ENCODE data around the gene ZNF512B. TPM values are rescaled to one million over a fixed set of nuclear protein-coding genes. Genes with fewer than 3 reads are reported as not detected.
"Not testable (repeated sequence)": the region's sequence is repeated elsewhere in the genome, so short reads cannot be mapped to it uniquely, and the experiment has no call there.

Gene ZNF512B
- total RNA-seq, 1 experiment from 2014 or later = 20.8 TPM

- Histone ChIP-seq H3K4me3 (no peak overlapping the region), H3K36me3 (peaks cover 85% of the 10 kb centered on the region), H3K9me3 (no peaks in the 10 kb centered on the region), H3K27me3 (no peaks in the 10 kb centered on the region)
- no peak for DNase-seq
Observed at GRCh38 chr20:63931735-63932134, 38.0 kb downstream of the ZNF512B start.

DNA sequence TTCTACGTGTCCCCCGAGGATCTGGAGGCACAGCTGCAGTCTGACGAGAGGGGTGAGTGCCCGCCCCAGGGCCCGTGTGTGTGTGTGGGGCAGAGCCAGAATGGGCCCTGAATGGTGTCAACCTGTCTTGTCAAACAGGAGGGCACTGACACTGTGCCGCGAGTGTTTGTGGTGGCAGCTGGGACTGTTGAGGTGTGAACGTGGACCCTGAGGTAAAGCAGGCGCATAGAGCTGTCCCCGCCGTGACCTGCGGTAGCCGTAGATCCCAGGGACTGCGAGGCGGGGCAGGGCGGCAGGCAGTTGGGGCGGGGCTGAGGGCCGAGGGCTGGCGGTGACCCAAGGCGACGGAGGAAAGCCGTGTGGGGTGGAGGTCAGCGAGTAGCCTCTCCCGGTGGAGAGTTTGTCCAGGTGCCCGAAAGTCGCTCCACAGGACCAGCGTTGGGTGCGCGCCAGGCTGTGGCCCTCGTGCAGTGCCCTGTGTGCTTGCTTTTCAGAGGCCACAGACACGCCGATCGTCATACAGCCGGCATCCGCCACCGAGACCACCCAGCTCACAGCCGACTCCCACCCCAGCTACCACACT, 38.7 kb downstream of the ZNF512B start:
- no peak overlapping the region for H3K4me3 ChIP-seq
- no peaks in the 10 kb centered on the region for H3K27me3 ChIP-seq
- DNase-seq = no peak
- H3K9me3 ChIP-seq = no peaks in the 10 kb centered on the region
- peaks cover 86% of the 10 kb centered on the region for H3K36me3 ChIP-seq

GRCh38 chr20:63929473-63929883, 40.3 kb downstream of the ZNF512B start:
- not testable (repeated sequence) for DNase-seq, H3K4me3 ChIP-seq, H3K27me3 ChIP-seq, H3K9me3 ChIP-seq
- H3K36me3 ChIP-seq = peaks cover 71% of the 10 kb centered on the region

DNA sequence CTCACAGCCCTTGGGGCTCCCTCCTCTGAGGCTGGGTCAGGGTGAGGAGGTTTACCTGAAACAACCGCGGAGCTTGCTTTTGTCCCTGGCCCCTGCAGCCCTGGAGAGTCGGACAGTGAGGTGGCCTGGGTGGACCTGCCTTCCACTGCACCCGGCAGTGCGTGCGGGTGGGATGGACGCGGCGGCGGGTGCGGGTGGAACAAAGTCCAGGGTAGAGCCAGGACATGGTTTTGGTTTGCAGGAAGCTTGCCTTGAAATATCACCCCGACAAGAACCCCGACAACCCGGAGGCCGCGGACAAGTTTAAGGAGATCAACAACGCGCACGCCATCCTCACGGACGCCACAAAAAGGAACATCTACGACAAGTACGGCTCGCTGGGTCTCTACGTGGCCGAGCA, 40.7 kb downstream of the ZNF512B start:
- no peaks in the 10 kb centered on the region for H3K9me3 ChIP-seq
- DNase-seq = no peak
- peaks cover 71% of the 10 kb centered on the region for H3K36me3 ChIP-seq
- no peaks in the 10 kb centered on the region for H3K27me3 ChIP-seq
- no peak overlapping the region for H3K4me3 ChIP-seq

- Histone ChIP-seq H3K36me3 (peaks cover 59% of the 10 kb centered on the region), H3K9me3 (no peaks in the 10 kb centered on the region), H3K4me3 (no peak overlapping the region), H3K27me3 (no peaks in the 10 kb centered on the region)
- DNase-seq = no peak
Observed at GRCh38 chr20:63926298-63926697, 43.4 kb downstream of the ZNF512B start.

DNA sequence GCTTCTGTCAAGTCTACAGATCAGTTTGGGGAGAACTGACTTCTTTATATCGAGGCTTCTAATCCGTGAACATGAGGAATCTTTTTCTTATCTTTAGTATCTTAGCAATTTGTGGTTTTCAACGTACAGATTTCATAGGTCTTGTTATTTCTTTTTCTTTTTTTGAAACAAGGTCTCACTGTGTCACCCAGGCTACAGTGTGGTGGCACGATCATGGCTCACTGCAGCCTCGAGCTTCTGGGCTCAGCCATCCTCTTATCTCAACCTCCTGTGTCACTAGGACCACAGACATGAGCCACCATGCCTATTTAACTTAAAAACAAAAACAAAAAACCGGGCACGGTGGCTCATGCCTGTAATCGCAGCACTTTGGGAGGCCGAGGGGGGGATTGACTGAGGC, 45.5 kb downstream of the ZNF512B start:
- H3K36me3 ChIP-seq = peaks cover 55% of the 10 kb centered on the region
- DNase-seq = no peak
- H3K27me3 ChIP-seq = no peaks in the 10 kb centered on the region
- no peak overlapping the region for H3K4me3 ChIP-seq
- no peaks in the 10 kb centered on the region for H3K9me3 ChIP-seq

GRCh38 chr20:63923651-63924050, 46.1 kb downstream of the ZNF512B start:
- no peak for DNase-seq
- Histone ChIP-seq H3K36me3 (peaks cover 53% of the 10 kb centered on the region), H3K9me3 (no peaks in the 10 kb centered on the region), H3K4me3 (no peak overlapping the region), H3K27me3 (no peaks in the 10 kb centered on the region)

DNA sequence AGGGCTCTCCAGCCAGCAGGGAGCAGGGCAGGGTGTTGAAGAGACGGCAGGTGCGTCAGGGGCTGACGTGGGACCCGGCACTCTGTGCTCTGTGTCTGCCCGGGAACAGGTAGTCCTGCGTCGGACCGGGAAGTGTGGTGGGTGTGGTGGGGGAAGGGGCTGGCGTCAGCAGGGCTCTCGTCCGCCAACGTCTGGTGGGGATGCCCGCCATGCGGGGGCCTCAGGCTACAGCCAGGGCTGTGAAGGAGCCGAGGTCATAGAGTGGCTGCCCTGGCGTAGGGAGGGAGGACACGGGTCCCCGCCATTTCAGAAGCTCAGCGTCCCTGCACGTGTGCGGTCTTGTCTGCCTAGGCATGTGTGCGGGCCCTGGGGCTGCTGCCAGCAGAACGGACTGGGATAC, 49.5 kb downstream of the ZNF512B start:
- DNase-seq = no peak
- Histone ChIP-seq H3K36me3 (peaks cover 50% of the 10 kb centered on the region), H3K9me3 (no peaks in the 10 kb centered on the region), H3K27me3 (no peaks in the 10 kb centered on the region), H3K4me3 (no peak overlapping the region)

DNA sequence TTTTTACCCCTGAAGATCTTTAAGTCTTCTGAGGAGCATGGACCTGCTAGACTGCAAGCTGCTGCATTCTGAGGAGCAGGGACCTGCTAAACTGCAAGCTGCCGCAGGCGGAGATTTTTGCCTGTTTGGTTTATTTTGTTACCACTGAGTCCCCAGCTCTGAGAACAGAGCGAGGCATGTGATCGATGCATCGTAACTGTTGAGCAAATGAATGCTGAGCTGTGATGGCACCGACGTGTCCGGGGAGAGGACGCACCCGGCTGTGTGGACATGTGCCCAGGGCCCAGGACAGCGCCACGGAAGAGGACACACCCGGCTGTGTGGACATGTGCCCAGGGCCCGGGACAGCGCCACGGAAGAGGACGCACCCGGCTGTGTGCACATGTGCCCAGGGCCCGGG, 50.6 kb downstream of the ZNF512B start:
- Histone ChIP-seq H3K27me3 (no peaks in the 10 kb centered on the region), H3K4me3 (no peak overlapping the region), H3K36me3 (peaks cover 53% of the 10 kb centered on the region), H3K9me3 (no peaks in the 10 kb centered on the region)
- no peak for DNase-seq

DNA sequence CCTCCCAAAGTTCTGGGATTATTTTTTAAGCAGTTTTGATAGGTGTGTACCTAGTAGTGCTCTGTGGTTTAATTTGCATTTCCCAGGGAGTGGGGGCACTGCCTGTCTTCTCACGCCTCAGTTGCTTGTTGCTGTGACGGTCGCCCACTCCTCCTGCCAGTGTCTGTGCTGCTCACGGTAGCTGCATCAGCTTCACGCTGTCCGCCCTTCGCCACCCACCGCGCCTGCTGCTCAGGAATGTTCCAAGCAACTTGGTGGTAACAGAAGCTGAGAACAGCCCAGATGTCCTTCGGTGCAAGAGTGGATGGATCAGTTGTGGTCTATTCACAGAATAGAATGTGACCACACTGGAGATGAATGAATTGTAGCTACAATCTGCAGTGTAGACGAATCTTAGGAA, 51.9 kb downstream of the ZNF512B start:
- H3K9me3 ChIP-seq = no peaks in the 10 kb centered on the region
- no peaks in the 10 kb centered on the region for H3K27me3 ChIP-seq
- no peak for DNase-seq
- peaks cover 50% of the 10 kb centered on the region for H3K36me3 ChIP-seq
- H3K4me3 ChIP-seq = no peak overlapping the region

- not testable (repeated sequence) for H3K4me3 ChIP-seq, H3K27me3 ChIP-seq, DNase-seq, H3K9me3 ChIP-seq
- H3K36me3 ChIP-seq = peaks cover 38% of the 10 kb centered on the region
Observed at GRCh38 chr20:63916371-63916939, 53.3 kb downstream of the ZNF512B start.

DNA sequence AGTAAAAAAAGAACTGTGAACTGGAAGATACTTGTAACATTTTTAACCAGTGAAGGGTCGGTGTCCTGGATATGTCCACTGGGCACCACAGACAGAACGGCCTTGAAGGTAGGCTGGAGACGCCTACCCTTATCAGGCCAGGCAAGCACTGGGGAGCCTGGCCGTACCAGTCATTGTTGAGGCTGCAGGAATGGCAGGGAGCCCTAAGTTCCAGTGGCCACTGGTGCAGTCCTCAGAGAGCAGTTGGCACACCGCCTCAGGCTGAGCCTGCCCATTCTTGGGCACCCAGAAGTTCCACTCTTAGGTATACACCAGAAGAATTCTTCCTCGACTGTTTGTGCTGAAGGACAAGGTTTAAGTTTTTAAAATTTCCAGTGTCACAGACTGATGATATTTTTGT, 54.3 kb downstream of the ZNF512B start:
- Histone ChIP-seq H3K9me3 (no peaks in the 10 kb centered on the region), H3K27me3 (no peaks in the 10 kb centered on the region), H3K36me3 (peaks cover 31% of the 10 kb centered on the region), H3K4me3 (no peak overlapping the region)
- DNase-seq = no peak

GRCh38 chr20:63913768-63914167, 56.0 kb downstream of the ZNF512B start:
- Histone ChIP-seq H3K9me3 (no peaks in the 10 kb centered on the region), H3K27me3 (no peaks in the 10 kb centered on the region), H3K4me3 (no peak overlapping the region), H3K36me3 (peaks cover 31% of the 10 kb centered on the region)
- no peak for DNase-seq

- no peaks in the 10 kb centered on the region for H3K27me3 ChIP-seq
- no peak overlapping the region for H3K4me3 ChIP-seq
- no peaks in the 10 kb centered on the region for H3K9me3 ChIP-seq
- DNase-seq = no peak
- peaks cover 16% of the 10 kb centered on the region for H3K36me3 ChIP-seq
Observed at GRCh38 chr20:63911176-63911575, 58.6 kb downstream of the ZNF512B start.

DNA sequence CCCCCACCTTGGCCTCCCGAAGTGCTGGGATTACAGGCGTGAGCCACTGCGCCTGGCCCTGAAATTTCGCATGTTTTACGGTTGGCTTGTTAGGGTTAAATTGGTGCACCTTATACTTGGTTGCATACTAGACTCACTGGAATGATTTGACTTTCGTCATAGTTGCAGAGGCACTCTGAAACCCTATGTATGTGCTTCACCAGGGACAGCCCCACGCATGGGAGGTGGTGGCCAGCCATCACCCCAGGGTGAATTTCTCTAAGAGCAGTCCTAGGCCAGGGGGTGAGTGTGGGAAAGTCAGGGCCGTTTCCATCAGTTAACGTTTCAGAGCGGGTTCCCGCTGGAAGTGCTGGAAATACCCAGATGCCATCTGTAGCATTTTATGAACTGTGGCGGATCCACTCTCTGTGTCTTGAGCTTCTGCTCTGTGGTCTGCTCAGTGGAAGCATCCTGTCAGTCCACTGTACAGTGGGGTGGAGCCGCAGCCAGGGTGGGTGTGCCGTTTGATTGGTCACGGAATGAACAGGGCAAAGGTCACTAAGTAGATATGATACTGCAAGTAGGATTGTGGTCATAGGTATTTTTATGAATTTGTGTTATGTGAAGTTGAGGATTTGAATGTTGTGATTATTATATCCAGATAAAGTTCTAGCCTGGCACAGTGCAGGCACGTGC, 61.6 kb downstream of the ZNF512B start:
- H3K27me3 ChIP-seq = no peaks in the 10 kb centered on the region
- no peak for DNase-seq
- no peaks in the 10 kb centered on the region for H3K9me3 ChIP-seq
- H3K36me3 ChIP-seq = peaks cover 15% of the 10 kb centered on the region
- H3K4me3 ChIP-seq = no peak overlapping the region

Measured in MG63 (cell line).